B cell (primary cell): ENCODE data around the gene PKMYT1. TPM values are rescaled to one million over a fixed set of nuclear protein-coding genes. Genes with fewer than 3 reads are reported as not detected.

Experiments used
- ATAC-seq: fragments of 200-7000 bp; cut with Tn5 transposase; one replicate; pipeline ENCODE4 v1.10.0; 2021; ENCODE audit warnings: low read depth, mild to moderate bottlenecking, moderate number of reproducible peaks, moderate library complexity
- CTCF ChIA-PET: fragments of 350-600 bp; sonication (Branson Sonifier 250); formaldehyde crosslinking; loops from one replicate; lab custom pipeline; 2021; ENCODE audit warnings: antibody characterized with exemption, inconsistent platforms; lab: Charles Lee
- POLR2A ChIA-PET: fragments of 350-600 bp; sonication (Branson Sonifier 250); formaldehyde crosslinking; loops from one replicate; lab custom pipeline; 2021; ENCODE audit warnings: antibody characterized with exemption; lab: Charles Lee
- DNase-seq: peaks from one replicate; pipeline ENCODE4 v3.0.0; 2013
- H2AFZ ChIP-seq: 2 replicates; pipeline ENCODE4 v1.6.1; 2012; ENCODE audit warnings: mild to moderate bottlenecking, low read depth, low read length; ENCODE audit not compliant: insufficient read depth, poor library complexity, severe bottlenecking
- H3K27ac ChIP-seq, 2 donors: 1 replicate in 1 of 2; 2 replicates in 1 of 2; pipeline ENCODE4 v1.5.1; 2012 to 2013; ENCODE audit warnings: low read length in 2 of 2, mild to moderate bottlenecking in 2 of 2, moderate library complexity in 1 of 2
- H3K27me3 ChIP-seq, 4 experiments: fragments of 200-600 bp in 1 of 4; sonication (generic) in 1 of 4; replicated peaks in 1 of 4; 1 replicate in 2 of 4; 2 replicates in 2 of 4; pipeline versions ENCODE4 v1.6.1 to v1.7.0; 2013 to 2016; ENCODE audit warnings: low read length in 3 of 4, mild to moderate bottlenecking in 2 of 4, mixed read lengths in 1 of 4, moderate library complexity in 1 of 4; ENCODE audit not compliant: insufficient read depth in 4 of 4, control insufficient read depth in 3 of 4; ENCODE audit errors: control extremely low read depth in 1 of 4
- H3K36me3 ChIP-seq, 2 experiments: replicated peaks in 1 of 2; 1 replicate in 1 of 2; 2 replicates in 1 of 2; pipeline versions ENCODE4 v1.6.1 to v1.7.1; 2013; ENCODE audit warnings: low read length in 1 of 2; ENCODE audit not compliant: insufficient read depth in 2 of 2, control insufficient read depth in 1 of 2; ENCODE audit errors: control extremely low read depth in 1 of 2, extremely low read depth in 1 of 2
- H3K4me1 ChIP-seq, 2 donors: fragments of 200-600 bp in 1 of 2; sonication (generic) in 1 of 2; 1 replicate in 1 of 2; 2 replicates in 1 of 2; pipeline versions ENCODE4 v1.5.1 to v1.6.1; 2013 to 2017; ENCODE audit warnings: low read length in 2 of 2; ENCODE audit not compliant: control insufficient read depth in 2 of 2, insufficient read depth in 2 of 2
- H3K4me2 ChIP-seq: replicated peaks from 2 replicates; pipeline ENCODE3; 2012; ENCODE audit warnings: mild to moderate bottlenecking, low read depth, low read length; ENCODE audit not compliant: poor library complexity, severe bottlenecking
- H3K4me3 ChIP-seq, 5 experiments: fragments of 200-600 bp in 1 of 5; sonication (generic) in 1 of 5; 1 replicate in 3 of 5; 2 replicates in 2 of 5; pipeline versions ENCODE4 v1.5.1 to v1.7.0; 2011 to 2016; ENCODE audit warnings: low read length in 4 of 5, mild to moderate bottlenecking in 4 of 5, low read depth in 2 of 5, control low read depth in 1 of 5, moderate library complexity in 1 of 5; ENCODE audit not compliant: insufficient read depth in 1 of 5; ENCODE audit errors: control extremely low read depth in 1 of 5, extremely low read depth in 1 of 5
- H3K79me2 ChIP-seq: fragments of 200-600 bp; sonication (generic); one replicate; pipeline ENCODE4 v1.6.0; 2016; ENCODE audit warnings: low read length; ENCODE audit not compliant: control insufficient read depth, insufficient read depth
- H3K9ac ChIP-seq: fragments of 200-600 bp; sonication (generic); 2 replicates; pipeline ENCODE4 v1.6.1; 2017; ENCODE audit warnings: mild to moderate bottlenecking, low read length, moderate library complexity
- H3K9me3 ChIP-seq, 3 donors: one replicate each; pipeline versions ENCODE4 v1.6.1 to v1.7.1; 2013; ENCODE audit warnings: low read length in 2 of 3; ENCODE audit not compliant: control insufficient read depth in 2 of 3, insufficient read depth in 1 of 3; ENCODE audit errors: control extremely low read depth in 1 of 3
- H4K20me1 ChIP-seq: 2 replicates; pipeline ENCODE4 v1.6.0; 2012; ENCODE audit warnings: mild to moderate bottlenecking, low read length; ENCODE audit not compliant: insufficient read depth, control insufficient read depth, poor library complexity, severe bottlenecking
- H3K27ac Mint-ChIP-seq: one replicate; pipeline ENCODE4 v1.8.0; 2021; ENCODE audit warnings: mixed read lengths
- H3K27me3 Mint-ChIP-seq: one replicate; pipeline ENCODE4 v1.8.0; 2021; ENCODE audit warnings: mixed read lengths
- H3K4me1 Mint-ChIP-seq: one replicate; pipeline ENCODE4 v1.8.0; 2021; ENCODE audit warnings: mixed read lengths
- H3K4me3 Mint-ChIP-seq: one replicate; pipeline ENCODE4 v1.8.0; 2021; ENCODE audit warnings: mixed read lengths
- H3K9me3 Mint-ChIP-seq: one replicate; pipeline ENCODE4 v1.8.0; 2022; ENCODE audit warnings: mixed read lengths; ENCODE audit not compliant: insufficient read depth
- EZH2 ChIP-seq: IDR thresholded peaks from 2 replicates; pipeline ENCODE4 v1.6.1; 2012; ENCODE audit warnings: borderline replicate concordance, low read depth, mild to moderate bottlenecking, moderate library complexity, low read length; ENCODE audit not compliant: insufficient read depth, poor library complexity, severe bottlenecking
- WGBS: methylation state at CpG from one replicate; pipeline ENCODE4 v1.1.5; 2013; ENCODE audit warnings: missing lambda C conversion rate; ENCODE audit not compliant: insufficient coverage; 5-methylcytosine and 5-hydroxymethylcytosine counted together
- intact Hi-C: fragments of 100-400 bp; cut with micrococcal nuclease; formaldehyde crosslinking; loops from one replicate; pipeline ENCODE4 v1.10.0; 2022
- polyA plus RNA-seq: library from polyadenylated mRNA; depleted of rRNA; stranded (reverse); fragments of >200 nt; gene quantifications from 2 replicates; pipeline ENCODE4 v1.2.3, GENCODE V29; 2012
- total RNA-seq, 2 donors: library from RNA; stranded (reverse); fragments of 120-200 nt in 1 of 2; gene quantifications; 1 replicate in 1 of 2; 2 replicates in 1 of 2; pipeline versions ENCODE4 v1.2.3 to v1.2.4, GENCODE V29; 2013 to 2022
- TF ChIP-seq, protein P1 (sequence below): fragments of 200-600 bp; IDR thresholded peaks from one replicate; pipeline ENCODE4 v1.8.0; 2022; ENCODE audit warnings: antibody characterized with exemption, mild to moderate bottlenecking

PKMYT1 gene
- total and polyA plus RNA-seq, 2 donors (not counting 1 experiment from before 2014, with no cell fraction given): 0.67 to 2.6 TPM

- Histone ChIP-seq H3K79me2 (no peaks in the 10 kb centered on the region), H3K4me1 (peaks cover 75 to 76% of the 10 kb centered on the region in 2 donors), H3K4me3 (peak overlapping the region in 2 of 5 experiments; percentile 29 to 37), H3K4me2 (peak overlapping the region; percentile 99), H4K20me1 (peaks cover 34% of the 10 kb centered on the region), H2AFZ (no peak overlapping the region), H3K9me3 (peaks cover 0 to 28% (median 0%) of the 10 kb centered on the region in 3 donors), H3K27ac (no peak overlapping the region), H3K27me3 (peaks cover 0 to 67% (median 20%) of the 10 kb centered on the region in 4 experiments), H3K9ac (peak overlapping the region; percentile 35), H3K36me3 (no peaks in the 10 kb centered on the region)
- DNase-seq (no peak), ATAC-seq (no peak)
- 67% methylated on average over 35 of the region's 39 CpGs for WGBS
- TF ChIP-seq EZH2: no peak
- TF ChIP-seq, protein P1, sequence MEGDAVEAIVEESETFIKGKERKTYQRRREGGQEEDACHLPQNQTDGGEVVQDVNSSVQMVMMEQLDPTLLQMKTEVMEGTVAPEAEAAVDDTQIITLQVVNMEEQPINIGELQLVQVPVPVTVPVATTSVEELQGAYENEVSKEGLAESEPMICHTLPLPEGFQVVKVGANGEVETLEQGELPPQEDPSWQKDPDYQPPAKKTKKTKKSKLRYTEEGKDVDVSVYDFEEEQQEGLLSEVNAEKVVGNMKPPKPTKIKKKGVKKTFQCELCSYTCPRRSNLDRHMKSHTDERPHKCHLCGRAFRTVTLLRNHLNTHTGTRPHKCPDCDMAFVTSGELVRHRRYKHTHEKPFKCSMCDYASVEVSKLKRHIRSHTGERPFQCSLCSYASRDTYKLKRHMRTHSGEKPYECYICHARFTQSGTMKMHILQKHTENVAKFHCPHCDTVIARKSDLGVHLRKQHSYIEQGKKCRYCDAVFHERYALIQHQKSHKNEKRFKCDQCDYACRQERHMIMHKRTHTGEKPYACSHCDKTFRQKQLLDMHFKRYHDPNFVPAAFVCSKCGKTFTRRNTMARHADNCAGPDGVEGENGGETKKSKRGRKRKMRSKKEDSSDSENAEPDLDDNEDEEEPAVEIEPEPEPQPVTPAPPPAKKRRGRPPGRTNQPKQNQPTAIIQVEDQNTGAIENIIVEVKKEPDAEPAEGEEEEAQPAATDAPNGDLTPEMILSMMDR: no peak
- no peaks in the 10 kb centered on the region for H3K9me3 Mint-ChIP-seq
- intact Hi-C loops: loop anchor here (5.0 kb wide), 1 partner anchor 56 kb away; the partner anchor contains the start of genes HCFC1R1, THOC6 and TNFRSF12A
- no peak overlapping the region for H3K27ac Mint-ChIP-seq
- peaks cover 39% of the 10 kb centered on the region for H3K4me1 Mint-ChIP-seq
- POLR2A ChIA-PET: interaction anchor here (0.6 to 2.0 kb wide), 3 partner anchors 14 to 433 kb away, joined by 3 to 10 read pairs (median 10); partner anchors contain the start of gene PKMYT1
- CTCF ChIA-PET: interaction anchor here (0.6 to 2.3 kb wide), 3 partner anchors 17 to 963 kb away, joined by 4 to 7 read pairs (median 4); no protein-coding TSS in a partner anchor
- H3K27me3 Mint-ChIP-seq: peaks cover 16% of the 10 kb centered on the region
- H3K4me3 Mint-ChIP-seq: peak overlapping the region; percentile 45
These were observed 14.0 kb downstream of the PKMYT1 start for GRCh38 chr16:2966043-2966807.
